Hippocampal formation (tissue), 2 donors: ENCODE data around the gene KCND1.

Experiments
- DNase-seq, 2 donors: peaks; one replicate each; lab custom pipeline; 2025; lab: John Stamatoyannopoulos, UW

KCND1 gene

DNA sequence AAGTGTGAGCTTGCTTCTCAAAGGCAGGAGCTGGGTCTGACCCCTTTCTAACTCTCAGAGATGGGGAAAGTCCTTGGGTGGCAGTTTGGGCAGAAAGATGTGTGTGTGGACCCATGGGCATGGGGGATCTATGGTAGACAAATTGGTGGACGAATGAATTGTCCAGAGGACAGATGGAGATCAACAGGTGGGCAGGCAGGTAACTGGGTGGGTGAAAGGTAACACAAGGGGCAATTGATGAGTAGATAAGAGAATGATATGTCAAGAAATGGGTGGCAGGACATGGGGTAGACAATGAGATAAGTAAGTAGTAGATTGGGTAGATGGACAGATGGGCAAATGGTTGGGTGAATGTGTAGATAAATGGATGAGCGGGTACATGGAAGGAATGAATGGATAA is 2.9 kb upstream of the KCND1 start:
- DNase-seq, result no peak

DNA sequence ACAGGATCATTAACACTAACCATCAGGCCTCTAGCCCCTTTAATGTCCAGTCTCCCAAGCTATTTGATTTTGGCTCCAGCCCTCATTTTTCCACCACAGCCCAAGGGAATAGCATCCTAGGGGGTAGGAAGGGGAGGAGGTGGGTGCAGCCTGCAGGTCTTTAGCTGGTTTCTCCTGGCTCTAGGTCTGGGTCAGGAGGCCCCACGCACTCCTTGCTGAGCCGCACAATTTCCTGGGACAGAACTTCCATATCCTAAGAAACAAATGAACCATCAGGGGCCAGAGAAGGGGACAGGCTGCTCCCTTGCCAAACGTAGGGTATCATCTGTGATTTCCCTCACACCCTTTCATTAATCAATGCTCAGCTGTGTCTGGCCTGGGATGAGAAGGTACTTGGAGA is 2.4 kb upstream of the KCND1 start:
- no peak for DNase-seq

DNA sequence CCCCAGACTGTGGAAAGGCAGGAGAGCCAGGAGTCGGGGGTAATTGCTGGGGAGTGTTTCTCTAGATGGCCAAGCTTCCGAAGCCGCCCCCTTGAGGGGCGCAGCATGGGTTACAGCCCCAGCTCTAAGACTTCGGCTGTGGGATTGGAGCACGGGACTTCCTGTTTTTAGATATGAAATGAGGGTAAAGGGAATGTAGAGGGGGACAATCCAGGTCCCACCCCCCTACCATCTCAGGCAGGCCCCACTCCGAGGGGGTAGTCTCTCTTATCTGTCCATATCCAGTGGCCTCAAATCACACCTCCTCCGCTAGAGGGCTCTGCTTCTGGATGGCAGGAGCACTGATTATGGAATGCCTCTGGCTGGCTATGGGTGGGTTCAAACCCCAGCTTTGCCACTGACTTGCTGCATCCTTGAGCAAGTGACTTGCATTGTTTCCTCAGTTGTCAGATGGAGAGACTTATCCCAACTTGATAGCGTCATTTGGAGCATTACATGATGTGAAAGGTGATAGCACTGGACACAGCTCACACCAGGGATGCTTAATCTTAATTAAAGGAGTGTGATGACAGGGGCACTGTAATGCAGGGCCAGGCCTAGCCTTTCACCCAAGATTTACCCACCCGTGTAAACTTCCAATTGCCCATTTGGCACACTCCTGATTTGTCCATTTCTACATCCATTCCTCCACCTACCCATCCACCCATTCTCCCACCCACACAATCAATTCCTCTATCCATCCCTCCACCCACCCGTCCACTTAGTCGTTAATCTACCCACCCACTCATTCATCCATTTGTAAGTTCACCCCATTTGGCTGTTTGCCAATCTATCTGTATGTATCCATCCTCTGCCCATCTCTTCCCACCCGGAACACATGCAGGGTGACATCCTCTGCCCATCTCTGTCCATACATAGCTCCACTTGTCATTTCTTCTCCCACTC is 848 bp upstream of the KCND1 start:
- DNase-seq, result peak in 1 of 2 donors; percentile 12

DNA sequence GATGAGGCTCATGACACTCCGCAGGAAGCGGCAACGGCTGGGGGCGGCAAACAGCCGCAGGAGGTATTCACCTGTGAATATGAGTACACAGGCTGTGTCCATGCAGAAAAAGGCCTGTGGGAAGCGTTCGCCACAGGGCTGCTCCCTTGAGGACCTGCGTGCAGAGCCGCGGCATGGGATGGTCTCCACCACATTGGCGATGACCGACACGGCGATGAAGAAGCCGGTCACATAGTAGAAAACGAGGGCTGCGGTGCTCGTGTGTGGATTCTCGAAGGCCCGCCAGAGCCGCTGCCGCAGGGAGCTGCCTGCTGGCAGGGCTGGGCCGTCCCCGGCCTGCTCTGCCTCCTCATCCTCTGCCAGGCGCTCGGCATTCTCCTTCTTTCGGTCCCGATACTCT is 2.2 kb downstream of the KCND1 start:
- DNase-seq, result no peak

DNA sequence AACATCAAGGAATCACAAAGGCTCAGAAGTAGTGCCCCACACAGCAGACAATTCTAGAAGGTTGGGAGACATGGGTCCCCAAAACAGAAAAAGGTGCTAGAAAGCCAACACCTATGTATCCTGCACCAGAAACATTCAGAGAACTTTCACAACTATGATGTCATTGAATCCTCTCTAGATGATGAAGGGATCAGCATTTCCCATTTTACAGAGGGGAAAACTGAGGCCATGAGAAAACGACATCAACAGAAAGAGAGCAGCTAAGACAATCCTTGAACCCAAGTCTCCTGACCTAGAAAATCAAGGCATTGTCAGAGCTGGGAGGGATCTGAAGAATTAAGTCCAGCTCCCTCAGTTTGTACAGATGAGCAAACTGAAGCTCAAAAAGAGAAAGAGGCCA is 3.3 kb downstream of the KCND1 start:
- no peak for DNase-seq

DNA sequence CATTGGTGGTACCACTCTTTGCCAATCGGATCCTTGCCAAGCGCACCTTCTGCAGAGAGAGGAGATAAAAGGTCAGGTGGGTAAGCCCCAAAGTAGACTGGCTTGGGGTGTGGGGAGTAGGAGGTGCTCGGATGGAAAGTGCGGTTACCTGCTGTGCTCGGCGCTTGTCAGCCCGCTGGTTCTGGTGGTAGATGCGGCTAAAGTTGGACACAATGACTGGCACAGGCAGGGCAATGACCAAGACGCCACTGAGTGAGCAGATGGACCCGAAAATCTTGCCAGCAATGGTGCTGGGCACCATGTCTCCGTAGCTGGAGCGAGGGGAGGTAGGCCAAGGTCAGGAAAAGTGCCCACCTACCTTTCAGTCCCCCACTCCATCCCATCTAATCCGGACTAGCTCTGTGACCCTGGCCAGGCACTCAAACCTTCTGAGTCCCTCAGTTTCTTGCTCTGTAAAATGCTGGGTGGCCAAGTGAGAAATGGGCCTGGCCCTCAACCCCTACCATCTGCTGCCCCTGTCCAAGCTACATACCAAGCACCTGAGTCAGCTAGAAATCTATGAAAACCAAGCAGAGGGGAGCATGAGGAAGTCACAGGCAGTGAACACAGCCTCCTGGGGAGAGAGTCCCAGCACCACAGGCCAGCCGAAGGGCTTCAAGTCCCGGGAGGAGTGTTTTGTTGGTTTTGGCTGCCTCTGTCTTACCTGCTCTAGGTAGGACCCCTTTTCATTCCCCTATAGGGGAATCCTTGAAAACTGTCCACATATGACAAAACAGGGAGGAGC is 4.7 kb downstream of the KCND1 start:
- DNase-seq, result no peak

DNA sequence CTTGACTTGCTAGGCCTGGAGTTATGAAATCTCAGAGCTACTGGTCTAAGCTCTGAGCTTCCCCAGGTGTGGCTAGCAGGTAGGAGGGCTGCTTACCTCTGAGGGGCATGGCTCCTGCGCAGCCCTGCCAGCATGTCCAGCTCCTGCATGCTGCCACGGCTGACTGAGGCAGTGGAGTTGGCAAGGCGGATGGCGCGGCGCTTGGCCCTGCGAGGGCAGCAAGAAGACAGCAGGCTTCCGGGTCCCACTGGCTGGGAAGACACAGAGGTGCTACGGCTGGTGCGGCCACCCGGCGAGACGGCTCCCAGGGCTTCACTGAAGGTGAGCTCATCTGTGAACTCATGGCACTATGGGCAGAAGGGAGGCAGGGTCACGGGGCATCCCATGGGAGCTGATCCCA is 5.7 kb downstream of the KCND1 start:
- DNase-seq, result no peak

DNA sequence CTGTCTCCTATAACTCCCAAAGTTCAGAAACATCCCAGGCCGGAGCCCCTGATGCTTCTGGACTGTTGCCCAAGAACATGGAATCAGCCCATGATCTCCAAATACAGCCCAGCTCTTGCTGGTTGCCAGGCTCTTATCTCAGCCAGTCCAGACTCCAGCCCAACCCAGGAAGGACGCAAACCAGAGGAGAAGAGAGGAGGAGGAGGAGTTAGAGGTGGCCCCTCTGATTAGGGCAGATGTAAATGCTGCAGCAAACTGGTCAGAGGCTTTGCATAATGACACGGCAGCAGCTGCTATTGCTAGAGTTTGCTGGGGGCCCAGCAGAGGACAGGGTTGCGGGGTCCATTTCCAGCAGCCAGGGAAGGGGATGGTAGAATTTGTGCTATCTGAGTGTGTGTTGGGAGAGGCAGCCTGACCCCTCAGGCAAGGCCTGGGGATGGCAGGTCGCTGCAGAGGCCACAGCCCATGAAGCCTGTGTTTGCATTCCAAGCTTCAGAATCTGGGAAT is 10.0 kb downstream of the KCND1 start:
- DNase-seq, result no peak

DNA sequence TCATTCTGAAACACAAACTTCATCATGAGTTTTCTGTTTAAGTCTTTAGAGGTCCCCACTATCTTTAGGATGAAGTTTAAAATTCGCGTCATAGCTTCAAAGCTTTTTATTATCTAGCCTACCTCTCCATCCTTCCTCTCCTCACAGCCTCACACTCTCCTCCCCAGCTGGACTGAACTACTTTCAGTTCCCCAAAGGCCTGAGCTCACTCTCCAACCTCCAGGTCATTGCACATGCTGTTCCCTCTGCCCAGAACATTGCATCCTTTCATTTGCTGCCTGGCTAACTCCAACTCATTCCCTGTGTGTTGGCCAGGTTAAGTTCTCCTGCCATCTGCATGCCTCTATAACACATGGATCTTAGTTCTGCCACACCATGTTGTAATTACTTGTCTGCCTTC is 11.4 kb downstream of the KCND1 start:
- peak in 1 of 2 donors; percentile 2 for DNase-seq

DNA sequence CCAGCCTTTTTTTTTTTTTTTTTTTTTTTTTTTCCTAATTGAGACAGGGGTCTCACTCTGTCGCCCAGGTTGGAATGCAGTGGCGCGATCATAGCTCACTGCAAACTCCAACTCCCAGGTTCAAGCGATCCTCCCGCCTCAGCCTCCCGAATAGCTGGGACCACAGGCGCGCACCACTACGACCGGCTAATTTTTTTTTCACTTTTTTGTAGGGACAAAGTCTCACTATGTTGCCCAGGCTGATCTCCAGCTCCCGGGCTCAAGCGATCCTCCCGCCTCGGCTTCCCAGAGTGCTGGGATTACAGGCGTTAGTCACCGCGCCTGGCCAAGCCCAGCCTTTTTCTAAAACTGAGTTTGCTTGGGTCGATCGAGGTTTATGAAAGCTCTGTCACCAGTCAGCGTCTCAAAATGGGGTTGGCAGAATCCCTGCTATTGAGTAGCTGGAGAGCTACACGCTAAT is 13.0 kb downstream of the KCND1 start:
- DNase-seq, result peak in 1 of 2 donors; percentile 44

DNA sequence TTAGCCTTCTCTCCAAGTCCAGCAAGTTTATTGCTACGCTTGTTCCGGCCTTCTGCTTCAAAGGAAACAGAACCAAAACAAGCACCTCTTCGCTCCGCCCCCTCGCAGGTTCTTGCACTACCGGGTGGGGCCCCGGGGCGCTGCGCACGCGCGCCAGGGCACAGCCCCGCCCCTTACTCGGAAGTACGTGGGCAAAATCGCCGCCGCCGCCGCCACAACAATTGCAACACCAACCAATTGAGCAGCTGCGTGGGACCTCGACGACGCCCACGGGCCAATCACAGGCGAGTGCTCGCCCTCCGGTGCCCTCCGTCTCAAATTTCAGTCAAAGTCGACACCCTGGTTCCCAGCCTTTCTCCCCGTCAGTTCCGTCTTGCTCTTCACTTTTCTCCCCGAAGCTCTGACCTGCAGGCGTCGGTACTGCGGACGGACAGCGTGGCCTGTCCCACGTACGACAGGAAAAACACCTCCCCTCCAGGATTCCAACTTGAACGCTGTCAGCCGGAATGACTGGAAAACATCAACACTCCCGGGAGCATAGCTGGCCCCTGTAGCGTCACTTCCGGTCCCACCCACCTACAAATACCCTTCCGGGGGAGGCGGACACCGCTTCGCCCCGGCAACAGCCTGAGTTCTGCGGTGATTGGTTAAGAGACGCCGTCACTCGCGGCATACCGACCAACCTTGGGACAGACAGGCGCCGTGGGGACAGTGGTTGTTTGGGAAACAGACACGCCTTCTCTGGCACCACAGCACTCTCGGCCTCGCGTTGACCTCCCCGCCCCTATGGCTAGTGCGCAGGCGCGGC is 13.6 kb downstream of the KCND1 start:
- peak; percentile 92 to 93 for DNase-seq

DNA sequence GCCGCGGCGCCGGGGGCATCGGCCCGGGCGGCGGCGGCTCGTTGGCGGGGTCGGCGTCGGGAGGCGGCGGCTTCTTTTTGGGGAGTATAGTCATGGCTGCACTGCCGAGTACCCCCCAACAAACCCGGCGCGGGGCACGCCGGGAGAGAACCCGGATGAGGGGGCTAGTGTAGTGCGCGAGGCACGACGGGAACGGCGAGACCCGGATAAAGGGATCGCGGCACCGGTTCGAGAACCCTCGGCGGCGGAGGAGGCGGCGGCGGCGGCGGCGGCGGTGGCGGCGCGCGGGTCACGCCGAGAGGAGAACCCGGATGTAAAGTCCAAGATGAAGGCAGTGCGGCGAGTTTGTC is 14.2 kb downstream of the KCND1 start, which contains the start of gene OTUD5:
TSS of gene OTUD5 (minus strand) at position 131 of the 350 bp plus-strand sequence. CDS start at position 94, 37 bp downstream.
- DNase-seq, result peak in 1 of 2 donors; percentile 68

DNA sequence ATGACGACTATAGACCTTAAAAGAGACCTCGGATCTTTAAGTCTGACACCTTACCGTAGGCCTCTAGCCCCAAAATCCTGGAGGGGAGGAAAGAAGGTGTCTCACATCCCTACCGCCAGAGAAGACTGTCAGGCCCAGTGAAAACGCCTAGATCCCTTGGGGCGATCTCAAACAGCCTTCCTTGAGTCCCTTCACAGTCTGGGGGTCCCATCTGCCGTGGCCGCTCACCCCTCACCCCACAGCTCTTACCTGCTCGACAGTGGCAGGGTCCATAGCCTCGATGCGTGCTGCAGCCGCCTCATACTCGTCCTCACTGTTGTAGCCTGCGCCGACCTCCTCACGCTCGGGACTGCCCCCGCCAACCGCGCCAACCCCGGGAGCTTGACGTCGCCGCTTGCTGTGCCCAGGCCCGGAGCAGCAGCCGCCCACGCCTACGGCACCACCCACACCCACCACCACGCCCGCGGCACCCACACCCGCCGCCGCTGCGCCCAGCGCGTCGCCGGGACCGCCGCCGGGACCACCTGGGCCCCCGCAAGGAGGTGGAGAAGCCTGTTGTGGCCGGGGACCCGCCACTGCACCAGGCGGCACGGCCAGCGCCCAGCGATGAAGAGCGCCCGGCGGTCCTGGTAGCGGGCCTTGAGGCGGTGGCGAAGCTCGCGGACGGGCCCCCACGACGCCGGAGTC is 14.8 kb downstream of the KCND1 start:
- DNase-seq, result no peak

DNA sequence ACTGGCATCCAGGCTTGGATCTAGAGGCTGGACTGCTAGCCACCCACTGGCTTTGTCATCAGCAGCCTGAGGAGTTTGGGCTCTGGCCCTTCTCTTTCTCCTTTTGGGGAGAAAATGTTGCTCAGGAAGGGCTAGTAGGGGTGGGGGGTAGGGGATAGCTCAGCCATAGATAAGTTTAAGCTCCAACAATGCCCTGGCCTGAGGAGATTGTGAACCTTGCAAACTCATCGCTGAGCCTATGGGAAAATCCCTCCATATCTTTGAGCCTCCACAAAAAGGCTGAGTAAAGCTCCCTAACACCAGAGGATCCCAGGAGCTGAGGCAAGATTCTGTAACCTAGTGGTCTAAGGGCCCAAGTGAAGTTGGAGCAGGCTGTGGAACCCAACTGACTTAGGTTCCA is 23.1 kb downstream of the KCND1 start:
- no peak for DNase-seq

DNA sequence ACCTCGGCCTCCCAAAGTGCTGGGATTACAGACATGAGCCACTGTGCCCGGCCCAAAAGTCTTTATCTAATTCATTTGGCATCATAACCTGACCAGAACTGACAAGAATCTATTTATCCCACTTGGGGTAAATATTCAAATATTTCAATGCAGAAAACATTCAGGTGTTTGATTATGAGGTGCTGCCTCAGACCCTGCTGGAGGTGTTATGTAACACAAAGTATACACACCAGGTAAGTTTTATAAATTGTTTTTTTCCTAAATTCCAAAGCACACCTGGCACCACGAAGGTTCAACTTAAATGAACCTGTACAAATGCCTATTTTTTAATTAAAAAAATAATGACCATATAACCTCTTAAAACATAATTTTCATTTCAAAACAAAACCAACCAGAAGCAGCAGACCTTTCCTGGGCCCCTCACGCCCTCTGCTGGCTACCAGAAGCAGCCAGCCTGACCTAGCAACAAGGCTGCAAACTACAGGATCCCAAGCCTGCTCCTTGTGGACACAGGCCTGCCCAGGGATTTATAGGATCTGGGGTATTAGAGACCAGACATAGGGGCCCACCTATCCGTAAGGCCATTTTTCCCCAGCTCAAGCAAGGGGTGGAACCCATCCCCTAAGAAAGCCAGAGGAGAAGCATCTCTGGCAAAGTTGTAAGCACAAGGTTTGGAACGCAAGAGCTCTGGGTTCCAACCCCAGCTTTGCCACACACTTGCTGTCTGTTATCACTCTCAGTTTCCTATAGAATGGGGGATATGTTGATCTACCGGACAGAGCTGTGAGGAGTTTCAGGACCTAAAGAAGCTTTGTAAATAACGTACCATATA is 25.9 kb downstream of the KCND1 start:
- DNase-seq, result peak; percentile 15 to 23

DNA sequence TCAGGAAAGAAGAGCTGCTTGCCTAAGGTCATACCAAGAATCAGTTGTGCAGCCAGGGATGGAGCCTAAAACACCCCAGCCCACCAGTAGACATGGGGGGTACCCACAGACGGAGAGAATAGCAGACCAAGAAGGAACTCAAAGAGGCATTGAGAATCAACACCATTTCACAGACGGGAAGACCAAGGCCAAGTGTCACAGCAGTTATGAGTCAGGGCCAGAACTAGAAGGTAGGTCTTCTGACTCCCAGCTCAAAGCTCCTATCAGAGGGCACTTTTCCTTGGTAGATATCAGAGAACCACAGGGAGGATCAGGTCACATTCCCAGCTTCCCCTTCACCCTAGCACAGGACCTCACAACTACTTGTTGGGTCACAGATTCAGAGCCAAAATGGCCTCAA is 28.7 kb downstream of the KCND1 start:
- no peak for DNase-seq

DNA sequence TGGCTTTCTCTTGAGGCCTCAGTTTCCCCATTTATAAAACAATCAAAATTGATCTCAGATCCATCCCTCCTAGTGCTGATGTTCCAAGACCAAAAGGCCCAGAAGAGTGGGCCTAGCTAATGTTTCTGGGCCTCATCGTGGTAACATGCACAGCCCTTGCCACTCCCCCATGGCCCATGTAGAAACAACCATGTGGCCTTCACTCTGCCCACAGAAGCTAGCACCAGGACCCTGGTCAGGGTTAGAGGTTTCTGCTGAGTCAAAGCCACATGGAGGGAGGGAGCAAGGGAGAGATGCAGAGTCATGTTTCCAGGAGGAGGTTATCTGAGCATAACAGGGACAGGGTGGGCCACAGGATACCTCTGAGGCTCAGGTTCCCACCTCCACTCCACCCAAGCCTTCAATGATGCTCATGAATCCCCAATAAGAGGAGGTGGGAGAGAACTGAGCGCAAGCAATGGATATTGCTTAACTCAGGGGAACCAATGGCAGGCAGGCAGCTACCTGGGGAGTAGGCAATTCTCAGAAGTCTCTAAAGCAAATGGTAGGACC is 31.2 kb downstream of the KCND1 start:
- DNase-seq, result no peak

DNA sequence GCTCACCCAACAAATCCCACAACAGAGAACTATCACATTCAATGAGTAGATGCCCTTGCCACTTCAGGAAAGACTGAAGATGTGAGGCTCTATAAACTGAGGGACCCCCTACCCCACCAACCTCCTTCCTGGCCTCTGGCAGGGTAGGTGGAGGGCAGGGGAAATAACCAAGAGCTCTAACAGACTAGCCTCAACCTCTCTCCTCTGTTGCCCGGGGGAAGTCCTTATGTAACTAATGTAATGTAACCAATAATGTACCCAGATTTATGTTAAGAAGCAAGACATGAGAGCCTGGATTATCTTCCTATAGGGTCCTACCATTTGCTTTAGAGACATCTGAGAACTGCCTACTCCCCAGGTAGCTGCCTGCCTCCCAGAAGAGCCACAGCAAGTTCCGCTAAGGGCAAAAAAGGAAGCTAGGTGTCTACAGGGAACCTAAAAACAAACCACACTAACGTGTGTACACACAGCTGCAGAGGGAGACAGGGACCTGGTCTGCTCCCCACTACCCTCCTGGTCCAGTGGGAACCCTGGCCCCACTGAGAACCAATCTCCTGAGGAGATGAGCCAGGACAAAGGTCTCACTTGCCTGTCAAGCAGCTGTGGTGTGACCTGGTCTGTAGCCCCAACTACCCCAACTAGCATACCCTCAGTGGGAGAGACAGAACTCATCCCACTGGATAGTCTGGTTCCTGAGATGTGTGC is 32.0 kb downstream of the KCND1 start:
- DNase-seq, result no peak

DNA sequence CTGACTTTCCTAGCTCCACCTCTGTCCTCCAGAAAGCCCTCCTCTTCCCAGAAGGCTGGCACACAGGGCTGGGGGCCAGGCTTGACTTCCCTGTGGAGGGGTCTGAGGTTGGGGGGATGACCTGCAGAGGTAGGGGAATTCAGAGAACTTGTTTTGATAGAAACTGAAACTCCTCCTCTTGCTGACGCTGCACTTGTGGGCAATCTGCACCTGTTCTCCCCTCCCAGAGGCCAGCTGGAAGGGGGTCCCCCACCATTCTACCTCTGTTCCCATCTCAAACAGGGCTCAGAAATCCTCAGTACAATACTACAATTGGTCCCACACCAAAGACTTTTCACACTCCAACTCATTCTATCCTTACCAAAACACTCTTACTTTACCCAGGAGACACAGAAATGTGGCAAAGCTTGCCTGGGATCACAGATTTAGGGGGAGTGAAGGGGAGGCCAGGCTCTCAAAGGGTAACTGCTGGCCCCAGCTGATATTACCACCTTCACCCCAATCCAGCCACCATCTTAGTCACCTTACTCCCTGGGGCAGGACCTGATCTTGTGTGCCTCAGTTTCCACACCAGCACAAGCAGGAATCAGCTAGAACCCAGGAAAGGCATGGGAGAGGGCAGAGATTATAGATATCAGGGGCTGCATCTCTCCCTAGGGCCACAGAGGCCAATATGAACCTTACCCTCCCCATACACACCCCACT is 32.8 kb downstream of the KCND1 start:
- DNase-seq, result no peak
